Endothelial cell of umbilical vein (primary cell): ENCODE measurements around the gene SNCG. TPM values are rescaled to one million over a fixed set of nuclear protein-coding genes. Genes with fewer than 3 reads are reported as not detected.

ENCODE experiments used
- BruUV-seq: library from RNA; stranded (reverse); fragments of 400-500 nt; replicated peaks from 2 replicates; lab custom pipeline; 2021; lab: Mats Ljungman, UMichigan
- CTCF ChIA-PET: fragments of 300-600, 350-600 bp; sonication (Branson Sonifier 250); formaldehyde crosslinking; loops from one replicate; lab custom pipeline; 2021; ENCODE audit warnings: antibody characterized with exemption, inconsistent platforms; lab: Charles Lee
- POLR2A ChIA-PET: fragments of 300-600, 350-600 bp; sonication (Branson Sonifier 250); formaldehyde crosslinking; loops from one replicate; lab custom pipeline; 2021; ENCODE audit warnings: antibody characterized with exemption, inconsistent platforms; lab: Charles Lee
- DNase-seq: peaks from one replicate; pipeline ENCODE4 v3.0.0-alpha.2; 2011; ENCODE audit warnings: low read depth, low spot score
- FAIRE-seq: peaks from 2 replicates; lab custom pipeline; 2011; peaks lifted over from hg19 to GRCh38; lab: Jason Lieb, UNC
- H2AFZ ChIP-seq: 2 replicates; pipeline ENCODE4 v1.6.0; 2012; ENCODE audit warnings: low read depth, low read length, control low read depth, inconsistent platforms
- H3K27ac ChIP-seq: 2 replicates; pipeline ENCODE4 v1.5.1; 2011; ENCODE audit warnings: low read depth, mild to moderate bottlenecking, control low read depth, low read length, moderate library complexity; ENCODE audit not compliant: insufficient read depth
- H3K27me3 ChIP-seq, 2 experiments: 2 replicates each; pipeline versions ENCODE4 v1.6.0 to v1.6.1; 2011; ENCODE audit warnings: low read length in 2 of 2, mixed read lengths in 1 of 2; ENCODE audit not compliant: control insufficient read depth in 2 of 2, insufficient read depth in 2 of 2
- H3K36me3 ChIP-seq, 2 experiments: 2 replicates in 1 of 2; 3 replicates in 1 of 2; pipeline ENCODE4 v1.5.1; 2011; ENCODE audit warnings: low read length in 2 of 2, mild to moderate bottlenecking in 1 of 2, moderate library complexity in 1 of 2; ENCODE audit not compliant: control insufficient read depth in 2 of 2, insufficient read depth in 2 of 2; ENCODE audit errors: extremely low read depth in 1 of 2
- H3K4me1 ChIP-seq: 3 replicates; pipeline ENCODE4 v1.5.1; 2011; ENCODE audit warnings: mild to moderate bottlenecking, low read length; ENCODE audit not compliant: control insufficient read depth, insufficient read depth; ENCODE audit errors: extremely low read depth
- H3K4me2 ChIP-seq: 2 replicates; pipeline ENCODE4 v1.6.1; 2011; ENCODE audit warnings: low read length, control low read depth, mixed read lengths; ENCODE audit not compliant: insufficient read depth
- H3K4me3 ChIP-seq, 3 experiments: fragments of 200-600 bp in 1 of 3; sonication (generic), shearing (Covaris generic) in 1 of 3; replicated peaks in 1 of 3; 2 replicates each; pipeline ENCODE4 v1.5.1; 2011 to 2016; ENCODE audit warnings: control low read depth in 3 of 3, low read length in 3 of 3, mild to moderate bottlenecking in 2 of 3, inconsistent platforms in 1 of 3, low read depth in 1 of 3, moderate library complexity in 1 of 3; ENCODE audit not compliant: insufficient read depth in 1 of 3
- H3K79me2 ChIP-seq: 2 replicates; pipeline ENCODE4 v1.6.0; 2012; ENCODE audit warnings: low read length, inconsistent platforms; ENCODE audit not compliant: control insufficient read depth, insufficient read depth
- H3K9ac ChIP-seq: replicated peaks from 2 replicates; pipeline ENCODE3; 2011; ENCODE audit warnings: low read length, control low read depth; ENCODE audit not compliant: insufficient read depth; ENCODE audit errors: extremely low read depth
- H3K9me1 ChIP-seq: replicated peaks from 3 replicates; pipeline ENCODE4 v1.6.0; 2011; ENCODE audit warnings: mild to moderate bottlenecking, low read length; ENCODE audit not compliant: control insufficient read depth, insufficient read depth; ENCODE audit errors: extremely low read depth
- H3K9me3 ChIP-seq: replicated peaks from 2 replicates; pipeline ENCODE4 v1.5.1; 2012; ENCODE audit warnings: low read length, inconsistent platforms; ENCODE audit not compliant: control insufficient read depth, insufficient read depth
- H4K20me1 ChIP-seq: replicated peaks from 2 replicates; pipeline ENCODE3; 2011; ENCODE audit warnings: mild to moderate bottlenecking, low read length; ENCODE audit not compliant: control insufficient read depth, insufficient read depth; ENCODE audit errors: extremely low read depth
- FOS ChIP-seq: IDR thresholded peaks from 2 replicates; pipeline ENCODE4 v1.6.1; 2011; ENCODE audit warnings: mild to moderate bottlenecking, low read length, moderate library complexity, borderline replicate concordance; ENCODE audit not compliant: insufficient read depth
- GATA2 ChIP-seq: IDR thresholded peaks from 2 replicates; pipeline ENCODE4 v1.7.0; 2011; ENCODE audit warnings: low read depth, mild to moderate bottlenecking, moderate library complexity, mixed read lengths, low read length; ENCODE audit not compliant: insufficient read length, insufficient read depth
- JUN ChIP-seq: IDR thresholded peaks from 2 replicates; pipeline ENCODE4 v1.6.1; 2011; ENCODE audit warnings: borderline replicate concordance, low read depth; ENCODE audit not compliant: insufficient read length, insufficient read depth
- MYC ChIP-seq: IDR thresholded peaks from one replicate; pipeline ENCODE4 v1.6.1; 2011; ENCODE audit warnings: mild to moderate bottlenecking, low read depth, low read length
- POLR2AphosphoS5 ChIP-seq: IDR thresholded peaks from 2 replicates; pipeline ENCODE4 v1.6.1; 2012; ENCODE audit warnings: low read depth, mild to moderate bottlenecking, control low read depth, low read length, moderate library complexity; ENCODE audit not compliant: insufficient read depth
- dilution Hi-C: fragments of 300-500 bp; cut with MboI; formaldehyde crosslinking; loops from one replicate; pipeline ENCODE4 v1.15.0; 2019; ENCODE audit warnings: low sequenced_read_pairs; ENCODE audit not compliant: extremely low pct_ligation_motif_present
- intact Hi-C: fragments of 100-400 bp; cut with micrococcal nuclease; formaldehyde crosslinking; loops from one replicate; pipeline ENCODE4 v1.10.0; 2022
- polyA plus RNA-seq, 4 experiments: library from polyadenylated mRNA; depleted of rRNA in 3 of 4; stranded (reverse) in 3 of 4; unstranded in 1 of 4; fragments of >200 nt; gene quantifications; 2 replicates each; pipeline versions ENCODE4 v1.2.1 to v1.2.3, GENCODE V29; 2011 to 2012; ENCODE audit warnings: missing spikeins in 1 of 4
- total RNA-seq: library from RNA; stranded (reverse); gene quantifications from 2 replicates; pipeline ENCODE4 v1.2.3, GENCODE V29; 2021

Gene SNCG
- total and polyA plus RNA-seq, 2 donors (not counting 3 experiments of a cell fraction or from before 2014, with no cell fraction given), result 31.4 to 60.8 TPM

DNA sequence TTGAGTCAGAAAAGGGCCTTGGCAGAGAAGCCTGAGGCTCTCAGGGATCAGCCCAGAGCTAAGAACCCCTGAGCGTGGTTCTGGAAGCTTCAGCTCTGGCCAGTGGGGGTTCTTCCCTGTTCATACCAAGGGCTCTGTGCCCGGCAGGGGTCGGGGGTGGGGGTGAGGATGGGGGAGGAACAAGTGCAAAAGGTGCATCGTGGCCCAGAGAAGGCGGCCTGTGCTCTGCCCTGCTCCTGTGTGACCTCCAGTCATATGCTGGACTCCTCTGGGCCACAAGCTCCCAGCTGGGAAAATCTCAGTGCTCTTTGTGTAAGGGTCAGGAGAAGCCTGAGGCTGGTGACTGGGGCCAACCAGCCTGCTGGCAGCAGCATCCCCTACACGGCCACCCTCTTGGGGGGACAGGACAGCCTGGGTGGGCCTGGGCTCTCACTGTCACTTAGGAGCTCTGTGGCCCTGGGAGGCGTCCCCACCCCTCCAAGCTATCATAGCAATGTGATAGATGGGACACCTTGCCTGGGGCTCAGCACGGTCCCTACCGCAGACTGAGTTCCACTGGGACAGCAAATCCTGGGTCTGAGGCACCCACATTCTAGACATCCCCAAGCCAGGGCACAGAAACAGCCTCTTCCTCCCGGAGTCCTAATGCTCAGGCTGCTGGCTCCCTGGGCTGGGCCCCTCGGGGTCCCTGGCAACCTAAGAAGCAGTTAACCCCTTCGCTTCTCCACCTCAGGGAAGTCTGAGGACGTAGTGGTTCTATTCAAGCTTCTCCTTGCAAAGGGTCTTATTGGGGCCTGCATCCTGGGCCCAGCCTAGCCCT, 3.5 kb upstream of the SNCG start:
- POLR2A ChIA-PET, result interaction anchor here (0.6 kb wide), 1 partner anchor 11 kb away, joined by 10 read pairs; no protein-coding TSS in a partner anchor
- CTCF ChIA-PET, result interaction anchor here (7.1 to 8.7 kb wide), 2 partner anchors 13 kb away, joined by 110 to 325 read pairs; partner anchors contain the start of gene ADIRF
- dilution Hi-C loops, result no loop called here
- TF ChIP-seq GATA2 (no peak), JUN (no peak), MYC (no peak), POLR2AphosphoS5 (no peak), FOS (no peak)
- TSS peak; percentile 1 for BruUV-seq
- H3K9ac ChIP-seq, result peak overlapping the region; percentile 54
- H3K9me3 ChIP-seq, result no peaks in the 10 kb centered on the region
- H3K79me2 ChIP-seq, result peaks cover 76% of the 10 kb centered on the region
- peak overlapping the region; percentile 70 for H3K4me2 ChIP-seq
- peak overlapping the region; percentile 71 for H3K27ac ChIP-seq
- no peak overlapping the region for H2AFZ ChIP-seq
- H4K20me1 ChIP-seq, result no peaks in the 10 kb centered on the region
- intact Hi-C loops, result loop anchor here (1.0 to 10.0 kb wide), 3 partner anchors 11 to 1930 kb away; partner anchors contain the start of gene STAMBPL1
- no peak for FAIRE-seq
- H3K27me3 ChIP-seq, result no peaks in the 10 kb centered on the region
- DNase-seq, result peak; percentile 37
- peaks cover 61% of the 10 kb centered on the region for H3K4me1 ChIP-seq
- H3K9me1 ChIP-seq, result no peaks in the 10 kb centered on the region
- peak overlapping the region; percentile 4 to 81 (median 65) for H3K4me3 ChIP-seq
- H3K36me3 ChIP-seq, result no peaks in the 10 kb centered on the region
